Head of caudate nucleus (tissue), 42 donors: ENCODE measurements around the gene ZMYND8.
"Not testable (repeated sequence)": the region's sequence is repeated elsewhere in the genome, so short reads cannot be mapped to it uniquely, and the experiment has no call there.

Source experiments
- DNase-seq, 42 donors: peaks; one replicate each; pipeline versions ENCODE4 v3.0.0 to v3.0.0-alpha.2; 2020 to 2021; ENCODE audit warnings: mixed read lengths in 7 of 42
- intact Hi-C: fragments of 100-400 bp; cut with DNase I; formaldehyde crosslinking; loops from one replicate; pipeline ENCODE4 v1.15.0; 2022

ZMYND8 gene

GRCh38 chr20:47206962-47207641, 149.4 kb downstream of the ZMYND8 start:
- intact Hi-C loops, result loop anchor here (10.0 kb wide), 1 partner anchor 408 kb away; no protein-coding TSS in a partner anchor
- DNase-seq, result no peak

DNA sequence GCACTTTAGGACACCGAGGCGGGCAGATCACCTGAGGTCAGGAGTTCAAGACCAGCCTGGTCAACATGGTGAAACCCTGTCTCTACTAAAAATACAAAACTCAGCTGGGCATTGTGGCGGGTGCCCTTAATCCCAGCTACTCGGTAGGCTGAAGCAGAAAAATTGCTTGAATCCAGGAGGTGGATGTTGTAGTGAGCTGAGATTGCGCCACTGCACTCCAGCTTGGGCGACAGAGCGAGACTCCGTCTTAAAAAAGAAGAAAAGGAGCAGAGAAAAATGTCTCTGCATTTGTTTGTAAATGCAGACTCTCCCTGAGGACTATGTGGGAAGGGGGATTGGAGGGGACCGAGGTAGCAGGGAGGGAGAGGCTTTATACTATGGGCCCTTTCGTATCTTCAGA, 149.9 kb downstream of the ZMYND8 start:
- intact Hi-C loops, result loop anchor here (10.0 kb wide), 1 partner anchor 408 kb away; no protein-coding TSS in a partner anchor
- not testable (repeated sequence) for DNase-seq

DNA sequence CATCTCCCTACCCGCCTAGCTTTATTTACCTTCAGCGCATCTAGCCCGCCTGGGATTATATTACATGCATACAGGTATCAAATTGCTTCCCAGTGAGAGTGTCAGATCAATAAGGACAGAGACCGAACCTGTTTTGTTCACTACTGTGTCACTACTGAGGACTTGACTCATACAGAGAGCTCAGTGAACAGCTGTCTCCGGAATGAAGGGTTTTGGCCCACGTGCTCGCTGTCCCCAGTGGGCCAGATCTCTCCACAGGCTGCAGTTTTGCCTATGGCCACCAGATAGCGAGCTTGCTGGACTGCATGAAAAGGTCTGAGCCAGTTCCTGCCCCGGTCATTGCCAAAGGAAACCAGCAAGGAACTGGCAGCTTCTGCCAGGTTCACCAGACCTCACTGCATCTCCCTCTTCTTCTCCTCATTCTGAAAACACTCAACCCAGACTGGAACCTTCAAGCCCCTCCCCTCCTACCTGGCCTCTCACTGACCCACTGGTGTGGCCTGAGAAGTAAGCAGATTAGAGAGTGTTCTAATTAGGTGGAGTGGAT, 150.8 kb downstream of the ZMYND8 start:
- DNase-seq, result peak in 24 of 42 donors; percentile 20 to 83 (median 66)
- intact Hi-C loops, result loop anchor here (10.0 kb wide), 1 partner anchor 409 kb away; no protein-coding TSS in a partner anchor

DNA sequence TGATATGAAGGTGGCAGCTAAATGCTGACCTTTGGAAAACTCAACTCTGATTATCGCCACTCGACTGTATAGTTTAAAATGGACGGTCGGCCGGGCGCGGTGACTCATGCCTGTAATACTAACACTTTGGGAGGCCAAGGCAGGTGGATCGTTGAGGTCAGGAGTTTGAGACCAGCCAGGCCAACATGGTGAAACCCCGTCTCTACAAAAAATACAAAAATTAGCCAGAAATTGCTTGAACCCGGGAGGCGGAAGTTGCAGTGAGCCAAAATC, 151.7 kb downstream of the ZMYND8 start:
- DNase-seq, result not testable (repeated sequence)
- intact Hi-C loops, result loop anchor here (5.0 to 10.0 kb wide), 2 partner anchors 178 to 410 kb away; no protein-coding TSS in a partner anchor

- DNase-seq, result no peak
- intact Hi-C loops, result loop anchor here (5.0 to 10.0 kb wide), 2 partner anchors 178 to 411 kb away; no protein-coding TSS in a partner anchor
These were observed 152.3 kb downstream of the ZMYND8 start for GRCh38 chr20:47204008-47204849.

DNA sequence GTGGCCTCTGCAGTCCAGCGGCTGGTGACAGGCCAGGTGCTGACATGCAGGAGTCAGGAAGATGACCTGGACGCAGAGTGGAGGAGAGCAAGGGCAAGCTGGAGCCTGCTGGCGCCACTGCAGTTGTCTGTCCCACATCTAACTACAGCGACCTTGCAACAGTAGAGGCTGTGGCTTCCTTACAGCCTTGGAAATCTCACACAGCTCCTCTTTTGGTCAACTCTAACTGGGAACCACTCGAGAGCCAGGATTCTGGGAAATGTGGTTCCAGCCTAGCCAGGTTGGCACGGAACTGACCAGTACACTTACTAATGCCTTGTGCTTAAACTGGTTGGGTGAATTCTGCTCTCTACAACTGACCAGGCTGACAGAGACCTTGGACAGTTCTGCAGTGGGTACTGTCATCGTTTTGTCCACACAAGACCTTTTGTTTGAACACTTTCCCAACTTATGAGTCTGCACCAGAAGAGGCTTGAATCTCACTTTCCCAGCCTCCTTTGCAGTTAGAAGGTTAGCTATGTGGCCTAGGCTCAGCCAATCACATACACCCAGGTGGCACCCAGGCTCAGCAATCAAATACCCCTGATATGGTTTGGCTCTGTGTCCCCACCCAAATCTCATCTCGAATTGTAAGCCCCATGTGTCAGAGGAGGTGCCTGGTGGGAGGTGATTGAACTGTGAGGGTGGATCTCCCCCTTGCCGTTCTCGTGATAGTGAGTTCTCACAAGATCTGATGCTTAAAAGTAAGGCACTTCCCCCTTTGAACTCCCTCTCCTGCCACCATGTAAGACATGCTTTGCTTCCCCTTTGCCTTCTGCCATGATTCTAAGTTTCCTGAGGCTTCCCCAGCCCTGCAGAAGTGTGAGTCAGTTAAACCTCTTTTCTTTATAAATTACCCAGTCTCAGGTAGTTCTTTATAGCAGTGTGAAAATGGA, 153.5 kb downstream of the ZMYND8 start:
- no peak for DNase-seq
- intact Hi-C loops, result loop anchor here (5.0 to 10.0 kb wide), 2 partner anchors 179 to 412 kb away; no protein-coding TSS in a partner anchor

GRCh38 chr20:47201074-47201730, 155.3 kb downstream of the ZMYND8 start:
- DNase-seq, result no peak
- intact Hi-C loops, result loop anchor here (5.0 to 10.0 kb wide), 2 partner anchors 181 to 414 kb away; no protein-coding TSS in a partner anchor

DNA sequence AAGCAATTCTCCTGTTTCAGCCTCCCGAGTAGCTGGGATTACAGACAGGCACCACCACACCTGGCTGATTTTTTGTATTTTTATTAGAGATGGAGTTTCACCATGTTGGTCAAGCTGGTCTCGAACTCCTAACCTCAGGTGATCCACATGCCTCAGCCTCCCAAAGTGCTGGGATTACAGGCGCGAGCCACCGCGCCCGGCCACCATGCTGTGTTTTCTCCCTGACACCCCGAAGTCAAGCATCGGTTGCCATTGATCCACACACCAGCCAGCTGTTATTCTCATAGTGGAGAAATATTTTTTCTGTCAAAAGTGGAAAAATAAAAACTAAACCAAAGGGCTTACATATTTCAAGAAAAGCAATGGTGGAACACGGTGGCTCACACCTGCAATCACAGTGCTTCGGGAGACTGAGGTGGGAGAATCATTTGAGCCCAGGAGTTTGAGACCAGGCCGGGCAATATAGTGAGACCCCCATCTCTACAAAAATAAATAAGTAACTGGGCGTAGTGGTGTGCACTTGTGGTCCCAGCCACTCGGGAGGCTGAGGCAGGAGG, 157.4 kb downstream of the ZMYND8 start:
- DNase-seq, result no peak
- intact Hi-C loops, result loop anchor here (5.0 kb wide), 1 partner anchor 78 kb away; no protein-coding TSS in a partner anchor

DNA sequence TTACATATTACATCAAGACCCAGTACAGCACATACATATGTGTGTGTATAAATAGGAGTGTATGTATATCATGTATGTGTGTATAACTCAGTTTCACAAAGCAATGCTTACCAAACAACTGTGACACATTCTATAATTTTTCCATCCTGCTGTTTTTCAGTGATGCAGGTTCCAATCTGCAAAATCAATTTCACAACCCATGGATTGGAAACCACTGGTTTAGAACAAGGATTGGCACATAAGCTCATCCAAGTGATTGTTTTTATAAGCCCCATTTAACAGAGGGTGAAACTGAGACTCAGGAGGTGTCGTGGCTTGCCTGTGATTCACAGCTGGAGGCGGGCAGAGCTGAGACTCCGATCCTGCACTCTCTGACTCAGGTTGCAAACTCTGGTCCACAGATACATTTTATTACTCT, 158.2 kb downstream of the ZMYND8 start:
- intact Hi-C loops, result loop anchor here (5.0 kb wide), 1 partner anchor 79 kb away; no protein-coding TSS in a partner anchor
- peak in 18 of 42 donors; percentile 10 to 65 (median 30) for DNase-seq

DNA sequence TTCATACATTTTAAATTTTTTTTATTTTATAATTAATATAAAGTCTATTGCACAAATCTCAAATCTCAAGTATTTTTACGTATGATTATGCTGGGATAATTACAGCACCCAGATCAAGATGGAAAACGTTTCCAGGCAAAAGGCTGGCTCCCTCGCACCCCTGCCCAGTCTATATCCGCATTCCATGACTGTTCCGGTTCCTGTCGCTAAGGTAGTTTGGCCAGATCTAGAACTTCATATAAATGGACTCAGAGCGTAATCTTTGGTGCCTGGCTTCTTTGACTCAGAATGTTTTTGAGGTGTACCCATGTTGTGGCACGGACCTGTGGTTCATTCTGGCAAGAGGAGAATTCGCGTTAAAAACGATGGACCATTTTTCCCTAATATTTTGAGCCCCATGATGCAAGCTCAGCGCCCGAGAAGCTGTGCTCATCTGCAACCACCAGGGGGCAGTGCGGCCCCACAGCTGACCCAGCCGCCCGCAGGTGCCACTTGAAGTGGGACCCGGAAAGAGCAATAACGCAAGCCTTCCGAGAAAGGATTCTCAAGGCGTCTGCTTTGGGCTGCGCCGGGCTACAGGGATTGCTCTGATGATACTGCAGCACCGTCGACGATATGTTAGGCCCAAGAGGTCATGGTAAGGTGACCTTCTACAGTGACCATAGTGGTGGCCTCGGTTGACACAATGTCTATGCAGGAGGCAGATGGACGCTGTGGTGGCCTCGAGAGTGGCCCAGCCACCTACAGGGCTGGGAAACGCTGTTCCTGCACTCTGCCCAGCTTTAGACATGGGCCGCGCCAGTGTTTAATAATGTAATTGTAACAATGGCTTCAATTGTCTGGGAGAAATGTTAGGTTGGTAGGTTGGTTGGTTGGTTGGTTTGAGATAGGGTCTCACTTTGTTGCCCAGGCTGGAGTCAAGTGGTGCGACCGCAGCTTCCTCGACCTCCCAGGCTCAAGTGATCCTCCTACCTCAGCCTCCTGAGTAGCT, 160.1 kb downstream of the ZMYND8 start:
- peak; percentile 49 to 90 (median 77) for DNase-seq
- intact Hi-C loops, result loop anchor here (5.0 kb wide), 1 partner anchor 81 kb away; no protein-coding TSS in a partner anchor

GRCh38 chr20:47195573-47195972, 160.9 kb downstream of the ZMYND8 start:
- no peak for DNase-seq
- intact Hi-C loops, result loop anchor here (5.0 kb wide), 1 partner anchor 82 kb away; no protein-coding TSS in a partner anchor

DNA sequence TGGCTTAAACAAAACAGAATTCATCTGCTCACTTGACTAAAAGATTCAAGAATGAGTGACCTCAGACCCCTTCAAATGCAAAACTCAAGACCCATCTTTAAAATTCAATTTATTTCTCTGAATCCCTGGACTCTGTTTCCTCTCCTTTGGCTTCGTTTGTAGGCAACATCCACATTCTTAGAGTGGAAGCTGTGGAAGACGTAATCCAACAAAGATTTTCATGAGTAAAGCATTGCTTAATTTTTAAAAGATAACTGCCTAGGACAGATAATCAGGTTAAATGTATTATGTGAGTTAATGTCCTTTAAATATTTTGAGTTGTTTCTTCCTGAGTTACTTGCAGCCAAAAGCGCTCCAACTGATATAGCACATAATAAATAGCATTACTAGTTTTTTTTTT, 164.5 kb downstream of the ZMYND8 start:
- intact Hi-C loops, result no loop called here
- DNase-seq, result no peak

GRCh38 chr20:47191074-47191673, 165.3 kb downstream of the ZMYND8 start:
- no peak for DNase-seq

DNA sequence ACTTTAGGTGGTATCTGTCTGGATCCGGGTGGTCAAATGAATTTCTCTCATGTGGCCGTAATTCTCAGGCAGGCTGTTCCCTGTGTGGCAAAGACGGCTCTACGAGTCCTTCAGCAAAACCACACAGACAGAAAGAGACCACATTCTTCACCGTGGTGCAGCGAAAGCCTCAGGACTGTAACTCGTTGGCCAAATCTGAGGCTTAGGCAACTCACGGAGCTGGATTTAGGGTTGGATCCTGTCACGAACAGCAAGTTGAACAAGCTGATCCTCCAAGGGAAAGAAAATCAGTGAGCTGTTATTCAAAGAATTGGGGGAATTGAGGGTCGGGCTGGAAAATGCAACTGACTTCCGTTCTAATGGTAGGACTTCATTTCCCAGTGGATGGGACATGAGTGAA, 167.4 kb downstream of the ZMYND8 start:
- intact Hi-C loops, result no loop called here
- no peak for DNase-seq

More at GRCh38 chr20:47191074-47191673, 165.3 kb downstream of the ZMYND8 start:
- intact Hi-C loops, result no loop called here

- no peak for DNase-seq
- intact Hi-C loops, result no loop called here
These were observed 168.0 kb downstream of the ZMYND8 start for GRCh38 chr20:47188540-47188939.
